Heart left ventricle (tissue), 13 donors: ENCODE measurements around the gene EFCAB5.

Experiments
- POLR2A ChIP-seq, 2 donors: fragments of 450-650 bp; IDR thresholded peaks; one replicate each; pipeline ENCODE4 v1.6.1; 2017; ENCODE audit warnings: antibody characterized with exemption in 2 of 2, mild to moderate bottlenecking in 2 of 2, moderate library complexity in 2 of 2
- TF ChIP-seq, protein P1 (sequence below), 12 donors: fragments of 200-600 bp; sonication (generic) in 4 of 12; IDR thresholded peaks; one replicate each; pipeline versions ENCODE4 v1.5.0 to v1.8.0; 2018 to 2022; ENCODE audit warnings: antibody characterized with exemption in 12 of 12, mild to moderate bottlenecking in 5 of 12
- donor health status: ischemic (EF 13 %, LVEDD 7.1; RV severe dilation, severe dysfunction).
- donor health status: DM: no; HTN: yes; CAD: no.
- donor health status: DM: no; HTN: no; CAD: no.
- donor health status: ischemic (EF 25% LVEDD 6.9; RV normal size, moderate dysfunction).
- donor health status: ischemic (EF 25% LVEDD 5.7; RV mildly dilated, moderate dysfunction).
- donor health status: ischemic (EF 35%, LVEDD 5.7; RV mildly dilated, moderate dysfunction).
- donor health status: nonischemic (EF 11% LVEDD 7.7; RV severe dilation, severe dysfunction).
- donor health status: DM: yes; HTN: yes; CAD: no.
- donor health status: PGD.
- donor health status: ischemic (EF 29% LVEDD 5.4; RV normal size, mild dysfunction).
- donor health status: nonischemic (EF 23%, LVEDD 6.1; RV moderate dilation, normal function).

GRCh38 chr17:30092886-30093285 is 151.5 kb downstream of the EFCAB5 start:
- TF ChIP-seq, protein P1, sequence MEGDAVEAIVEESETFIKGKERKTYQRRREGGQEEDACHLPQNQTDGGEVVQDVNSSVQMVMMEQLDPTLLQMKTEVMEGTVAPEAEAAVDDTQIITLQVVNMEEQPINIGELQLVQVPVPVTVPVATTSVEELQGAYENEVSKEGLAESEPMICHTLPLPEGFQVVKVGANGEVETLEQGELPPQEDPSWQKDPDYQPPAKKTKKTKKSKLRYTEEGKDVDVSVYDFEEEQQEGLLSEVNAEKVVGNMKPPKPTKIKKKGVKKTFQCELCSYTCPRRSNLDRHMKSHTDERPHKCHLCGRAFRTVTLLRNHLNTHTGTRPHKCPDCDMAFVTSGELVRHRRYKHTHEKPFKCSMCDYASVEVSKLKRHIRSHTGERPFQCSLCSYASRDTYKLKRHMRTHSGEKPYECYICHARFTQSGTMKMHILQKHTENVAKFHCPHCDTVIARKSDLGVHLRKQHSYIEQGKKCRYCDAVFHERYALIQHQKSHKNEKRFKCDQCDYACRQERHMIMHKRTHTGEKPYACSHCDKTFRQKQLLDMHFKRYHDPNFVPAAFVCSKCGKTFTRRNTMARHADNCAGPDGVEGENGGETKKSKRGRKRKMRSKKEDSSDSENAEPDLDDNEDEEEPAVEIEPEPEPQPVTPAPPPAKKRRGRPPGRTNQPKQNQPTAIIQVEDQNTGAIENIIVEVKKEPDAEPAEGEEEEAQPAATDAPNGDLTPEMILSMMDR (IDR thresholded peaks at IDR 0.05), result no peak
- no peak for TF ChIP-seq POLR2A (IDR thresholded peaks at IDR 0.05)
